GM12801 (cell line): ENCODE data around the gene NEURL3.

Experiments used
- CTCF ChIP-seq: IDR thresholded peaks from one replicate; pipeline ENCODE4 v1.5.1; 2011; ENCODE audit warnings: control low read depth; ENCODE audit not compliant: insufficient read length; ENCODE audit errors: extremely low read depth

NEURL3 gene

DNA sequence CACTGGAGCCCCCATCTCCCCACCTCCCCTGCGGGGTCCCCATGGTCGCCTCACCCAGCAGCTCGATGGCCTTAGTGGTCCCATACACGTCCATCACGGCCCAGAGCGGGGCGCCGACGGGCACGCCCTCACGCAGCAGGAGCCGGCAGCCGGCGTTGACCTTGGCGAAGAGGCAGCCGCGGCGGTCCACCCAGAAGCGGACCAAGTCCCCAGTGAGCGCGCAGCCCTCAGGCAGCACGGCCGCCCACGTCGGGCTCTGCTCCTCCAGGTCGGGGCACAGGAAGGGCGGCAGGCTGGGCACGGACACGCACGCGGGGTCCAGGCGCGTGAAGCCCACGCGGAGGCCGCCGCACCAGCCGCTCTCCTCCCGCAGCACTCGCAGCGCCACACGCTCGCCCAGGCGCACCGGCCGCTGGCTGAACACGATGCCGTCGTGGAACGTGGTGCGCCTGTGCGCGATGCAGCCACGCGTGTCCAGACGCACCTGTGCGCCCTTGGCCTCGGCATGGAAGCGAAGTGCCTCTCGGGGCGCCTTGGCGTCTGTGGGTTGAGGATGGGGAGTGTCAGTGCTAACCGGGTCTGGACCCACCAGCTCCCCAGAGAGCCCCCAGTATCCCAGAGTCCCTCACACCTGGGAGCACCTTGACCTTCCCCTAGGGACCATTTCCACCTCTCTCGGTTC, 4.6 kb downstream of the NEURL3 start:
- TF ChIP-seq CTCF = no peak

DNA sequence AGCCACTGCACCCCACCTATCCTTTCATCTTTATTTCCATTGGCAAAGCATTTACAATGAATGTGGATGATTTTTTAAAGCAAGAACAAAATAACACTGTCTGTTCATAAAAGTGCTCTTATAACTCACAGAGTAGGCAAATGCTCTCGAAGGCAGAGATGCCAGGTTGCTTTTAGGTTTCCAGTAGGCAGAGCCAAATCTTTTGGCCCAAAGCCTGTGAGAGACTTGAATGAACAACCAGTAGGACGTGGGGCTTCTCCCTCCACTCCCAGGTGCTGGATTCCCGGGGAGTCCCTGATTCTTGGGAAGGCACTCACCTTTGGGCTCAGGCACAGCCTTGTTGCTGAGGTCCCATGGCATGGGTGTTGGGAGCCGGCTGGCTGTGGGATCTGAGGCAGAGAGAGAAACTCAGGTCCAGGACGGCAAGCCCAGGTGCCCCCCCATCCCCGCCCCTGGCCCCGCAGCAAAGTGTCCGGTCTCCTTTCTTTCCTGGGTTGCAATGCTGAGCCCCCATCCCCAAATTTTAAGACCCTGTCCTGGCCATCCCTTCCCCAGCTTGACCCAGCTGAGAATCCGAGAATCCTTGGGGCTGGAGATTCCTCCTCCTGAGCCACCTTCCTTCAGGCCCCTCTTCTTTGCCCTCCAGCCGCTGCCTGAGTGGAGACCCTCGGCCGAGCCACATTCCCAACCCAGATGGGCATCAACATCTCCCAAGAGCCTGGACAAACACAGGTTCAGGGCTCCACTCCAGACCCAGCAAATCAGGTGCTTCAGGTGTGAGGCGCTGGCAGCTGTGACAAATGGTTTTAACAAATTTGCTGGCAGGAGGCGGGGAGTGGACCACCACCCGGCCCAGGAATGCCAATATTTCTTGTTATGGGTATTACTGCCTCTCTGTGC, 5.8 kb downstream of the NEURL3 start:
- TF ChIP-seq CTCF = no peak

- TF ChIP-seq CTCF = no peak
These were observed 7.1 kb downstream of the NEURL3 start for GRCh38 chr2:96498021-96498431.

DNA sequence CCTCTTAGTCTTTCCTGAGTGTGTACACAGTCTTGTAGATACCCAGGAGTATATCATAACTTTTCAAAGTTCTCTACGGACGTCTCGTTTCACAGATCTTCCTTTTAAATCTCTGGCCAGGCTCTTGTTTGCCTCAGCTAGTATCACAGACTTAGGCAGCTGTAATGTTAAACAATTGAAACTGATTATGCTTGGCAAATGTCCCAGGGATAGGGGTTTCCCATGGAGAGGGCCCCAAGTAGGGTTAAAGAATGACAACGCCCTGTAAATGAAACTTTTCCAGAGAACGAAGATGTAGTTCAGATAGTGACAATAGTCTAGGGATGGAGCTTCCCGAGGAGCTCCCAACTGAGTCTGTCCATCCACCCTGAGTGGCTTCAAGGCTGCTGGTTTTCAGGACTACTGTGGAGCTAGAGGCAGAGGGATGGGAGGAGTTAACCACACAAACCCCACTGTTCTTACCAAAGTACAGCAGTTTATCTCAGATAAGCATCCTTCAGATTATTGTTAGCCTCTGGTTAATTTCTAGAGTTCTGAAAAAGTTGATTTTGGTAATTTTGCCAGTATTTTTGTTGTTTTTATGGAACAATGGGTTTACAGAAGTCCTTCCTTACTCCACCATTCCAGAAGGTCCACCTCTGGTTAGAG, 9.1 kb downstream of the NEURL3 start:
- no peak for TF ChIP-seq CTCF

GRCh38 chr2:96494188-96494587, 11.0 kb downstream of the NEURL3 start:
- TF ChIP-seq CTCF = no peak

GRCh38 chr2:96493072-96493471, 12.1 kb downstream of the NEURL3 start:
- TF ChIP-seq CTCF = no peak

DNA sequence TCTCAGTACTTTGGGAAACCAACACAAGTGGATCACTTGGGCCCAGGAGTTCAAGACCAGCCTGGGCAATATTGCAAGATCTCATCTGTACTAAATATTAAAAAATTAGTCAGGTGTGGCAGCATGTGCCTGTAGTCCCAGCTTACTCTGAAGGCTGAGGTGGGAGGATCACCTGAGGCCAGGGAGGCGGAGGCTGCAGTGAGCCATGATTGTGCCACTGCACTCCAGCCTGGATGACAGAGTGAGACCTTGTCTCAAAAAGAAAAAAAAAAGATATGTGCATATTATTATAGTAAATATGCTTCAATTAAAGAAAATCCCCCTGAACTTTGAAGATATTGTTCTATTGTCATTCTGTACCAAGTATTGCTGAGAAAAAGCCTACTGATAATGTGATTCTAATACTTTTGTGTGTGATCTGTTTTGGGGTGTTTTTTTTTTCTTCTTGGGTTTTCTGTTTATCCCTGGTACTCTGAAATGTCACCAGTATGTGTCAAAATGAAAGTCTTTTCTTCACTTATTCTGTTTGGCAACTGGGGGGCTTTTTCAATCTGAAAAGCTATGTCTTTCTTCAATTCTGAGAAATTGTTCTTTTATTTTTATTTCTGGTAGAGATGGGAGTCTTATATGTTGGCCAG, 13.2 kb downstream of the NEURL3 start:
- no peak for TF ChIP-seq CTCF
